Fibroblast of skin of left quadriceps (primary cell): ENCODE measurements around the gene DEPDC5.

ENCODE experiments used
- DNase-seq, 2 experiments: peaks; one replicate each; pipeline ENCODE4 v3.0.0-alpha.2; 2013; ENCODE audit warnings: low read depth in 2 of 2

DEPDC5 gene

GRCh38 chr22:31925056-31925455 is 171.2 kb downstream of the DEPDC5 start:
- DNase-seq, result no peak

- DNase-seq, result no peak
These were observed 172.2 kb downstream of the DEPDC5 start for GRCh38 chr22:31926024-31926423.

- no peak for DNase-seq
These were observed 173.2 kb downstream of the DEPDC5 start for GRCh38 chr22:31926969-31927368.

GRCh38 chr22:31927562-31927961 is 173.7 kb downstream of the DEPDC5 start:
- no peak for DNase-seq

GRCh38 chr22:31929167-31929930 is 175.5 kb downstream of the DEPDC5 start:
- peak in 1 of 2 experiments; percentile 11 for DNase-seq

- DNase-seq, result no peak
These were observed 179.0 kb downstream of the DEPDC5 start for GRCh38 chr22:31932863-31933262.

DNA sequence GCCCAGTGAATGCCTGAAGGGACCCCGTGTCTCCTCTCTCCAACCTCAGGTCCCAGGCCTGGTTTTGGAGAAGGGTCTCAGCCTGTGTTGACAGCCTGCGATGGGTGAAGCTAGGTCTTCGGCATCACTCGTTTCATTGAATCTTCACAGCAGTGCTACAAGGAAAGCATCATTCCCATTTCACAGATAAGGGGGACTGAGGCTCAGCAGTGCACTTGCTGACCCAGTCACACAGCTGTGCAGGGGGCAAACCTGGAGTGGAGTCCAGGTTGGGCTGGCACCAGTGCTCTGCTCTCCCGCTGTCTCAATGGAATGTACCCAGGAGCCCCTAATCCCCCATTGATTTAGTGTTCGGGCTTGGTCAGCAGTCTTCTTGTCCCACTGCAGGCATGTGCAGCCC is 179.6 kb downstream of the DEPDC5 start:
- no peak for DNase-seq

DNA sequence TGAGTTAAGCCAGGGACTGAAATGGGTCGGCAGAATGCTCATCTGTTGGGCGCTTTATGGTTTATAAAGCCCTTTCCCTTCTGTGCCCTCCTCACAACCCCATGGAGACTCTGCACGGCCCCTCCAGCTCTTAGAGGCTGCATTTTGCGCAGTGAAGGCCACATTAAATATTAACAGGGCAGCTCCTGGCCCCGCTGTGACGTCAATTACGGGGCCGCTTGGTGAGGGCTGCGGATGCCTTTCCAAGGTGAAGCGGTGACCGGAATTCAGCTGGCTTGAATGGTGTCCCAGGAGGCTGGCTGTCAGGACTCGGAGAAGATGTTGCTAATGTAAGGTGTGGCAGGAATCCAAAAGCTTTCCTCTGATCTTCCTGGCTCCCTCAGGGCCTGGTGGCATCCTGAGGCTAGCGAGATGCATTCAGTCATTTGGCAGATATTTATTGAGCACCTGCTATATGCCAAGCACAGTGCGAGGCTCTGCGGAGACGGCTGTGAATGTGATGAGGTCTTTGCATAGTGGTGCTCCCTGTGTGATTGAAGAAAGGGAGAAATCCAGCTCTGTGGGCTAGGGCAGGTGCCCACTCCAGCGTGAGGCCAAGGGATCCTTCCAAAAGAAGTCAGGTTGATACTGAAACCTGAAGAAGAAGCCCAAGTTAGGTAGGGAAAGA is 180.1 kb downstream of the DEPDC5 start:
- no peak for DNase-seq

GRCh38 chr22:31935961-31936635 is 182.3 kb downstream of the DEPDC5 start:
- no peak for DNase-seq

- no peak for DNase-seq
These were observed 183.5 kb downstream of the DEPDC5 start for GRCh38 chr22:31937341-31937740.

- no peak for DNase-seq
These were observed 184.5 kb downstream of the DEPDC5 start for GRCh38 chr22:31938296-31938695.

GRCh38 chr22:31940506-31940905 is 186.7 kb downstream of the DEPDC5 start:
- no peak for DNase-seq

- DNase-seq, result no peak
These were observed 188.3 kb downstream of the DEPDC5 start for GRCh38 chr22:31942091-31942490.

DNA sequence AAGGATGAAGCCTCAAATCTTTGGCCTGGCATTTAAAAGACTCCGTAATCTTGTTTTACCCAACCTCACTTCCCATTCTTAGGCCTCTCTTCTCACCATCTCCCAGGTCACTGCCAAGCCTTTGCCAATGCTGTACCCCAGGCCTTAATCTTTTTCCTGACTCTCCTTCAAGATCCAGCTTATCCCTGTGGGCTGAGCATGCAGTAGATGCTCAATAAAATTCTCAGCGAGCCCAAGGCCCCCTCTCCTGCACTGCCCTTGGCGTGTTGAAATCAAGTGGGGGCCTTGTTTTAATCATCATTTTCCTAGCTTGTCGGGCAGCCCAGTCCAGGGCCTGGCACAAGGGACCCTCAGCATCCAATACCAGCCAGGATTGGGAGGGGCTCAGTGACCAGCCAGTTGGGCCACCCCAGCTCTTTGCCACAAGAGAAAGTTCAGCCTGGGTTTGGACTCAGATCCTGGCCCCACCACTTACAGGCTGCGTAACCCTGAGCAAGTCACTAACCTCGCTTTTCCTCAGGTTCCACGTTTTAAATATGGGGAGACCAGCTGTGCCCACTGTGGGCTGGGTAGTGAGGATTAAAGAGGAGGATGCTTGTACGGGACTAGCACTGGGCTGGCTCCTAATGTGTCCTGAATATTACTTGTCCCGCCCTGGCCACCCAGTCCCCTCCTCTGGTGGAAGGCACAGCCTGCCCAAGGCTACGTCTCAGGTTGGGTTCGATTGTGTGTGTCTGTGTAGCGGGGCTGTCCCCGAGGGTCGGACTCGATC is 189.6 kb downstream of the DEPDC5 start:
- no peak for DNase-seq

DNA sequence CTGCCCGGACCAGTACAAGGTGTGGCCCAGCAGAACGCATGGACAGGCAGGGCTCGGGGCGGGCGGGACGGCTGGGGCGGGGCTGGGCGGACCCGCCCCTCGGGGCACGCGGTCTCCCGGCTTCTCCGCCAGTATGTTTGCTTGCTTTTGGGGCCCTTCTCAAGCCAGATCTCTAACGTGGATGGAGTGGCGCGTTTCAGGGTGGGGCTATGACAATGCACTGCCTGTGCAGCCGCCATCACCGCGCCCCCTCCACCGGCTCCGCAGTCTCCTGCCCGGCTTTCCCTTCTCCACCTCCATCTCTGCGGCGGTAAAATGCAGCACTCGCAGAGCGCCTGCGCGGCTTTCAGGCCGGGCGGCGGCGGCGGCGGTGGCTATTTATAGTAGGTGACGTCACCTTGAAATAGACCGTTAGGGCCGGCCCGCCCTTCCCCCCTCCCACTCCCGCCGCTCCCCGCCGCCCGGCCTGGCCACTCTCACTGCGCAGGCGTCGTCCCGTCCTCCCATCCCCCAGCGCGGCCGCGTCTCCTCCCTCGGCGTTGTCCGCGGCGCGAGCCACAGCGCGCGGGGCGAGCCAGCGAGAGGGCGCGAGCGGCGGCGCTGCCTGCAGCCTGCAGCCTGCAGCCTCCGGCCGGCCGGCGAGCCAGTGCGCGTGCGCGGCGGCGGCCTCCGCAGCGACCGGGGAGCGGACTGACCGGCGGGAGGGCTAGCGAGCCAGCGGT is 190.3 kb downstream of the DEPDC5 start, which contains the start of gene YWHAH:
Gene YWHAH (plus strand): TSS at position 558 of the 722 bp plus-strand sequence. CDS start 199 bp downstream, outside the sequence.
- DNase-seq, result peak; percentile 86 to 88

- DNase-seq, result no peak
These were observed 191.1 kb downstream of the DEPDC5 start for GRCh38 chr22:31944700-31945442.

DNA sequence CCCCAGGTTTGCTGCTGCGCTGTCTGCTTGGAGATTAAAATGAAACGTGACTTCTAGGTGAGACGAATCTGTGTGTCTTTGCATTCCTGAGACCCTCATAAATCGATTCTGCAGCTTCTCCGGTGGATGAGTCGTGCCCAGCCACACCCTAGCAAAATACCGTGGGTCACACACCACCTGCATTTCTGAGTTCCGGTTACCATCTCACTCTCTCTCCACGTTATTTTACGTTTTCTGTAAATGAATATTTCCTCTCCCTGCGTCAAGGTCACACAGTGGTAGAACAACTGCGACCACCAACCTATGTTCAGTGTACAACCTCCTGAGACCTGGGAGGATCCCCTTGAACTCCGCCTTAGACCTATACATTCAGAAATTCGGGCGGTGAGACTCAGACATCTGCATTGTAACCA is 191.6 kb downstream of the DEPDC5 start:
- DNase-seq, result no peak

DNA sequence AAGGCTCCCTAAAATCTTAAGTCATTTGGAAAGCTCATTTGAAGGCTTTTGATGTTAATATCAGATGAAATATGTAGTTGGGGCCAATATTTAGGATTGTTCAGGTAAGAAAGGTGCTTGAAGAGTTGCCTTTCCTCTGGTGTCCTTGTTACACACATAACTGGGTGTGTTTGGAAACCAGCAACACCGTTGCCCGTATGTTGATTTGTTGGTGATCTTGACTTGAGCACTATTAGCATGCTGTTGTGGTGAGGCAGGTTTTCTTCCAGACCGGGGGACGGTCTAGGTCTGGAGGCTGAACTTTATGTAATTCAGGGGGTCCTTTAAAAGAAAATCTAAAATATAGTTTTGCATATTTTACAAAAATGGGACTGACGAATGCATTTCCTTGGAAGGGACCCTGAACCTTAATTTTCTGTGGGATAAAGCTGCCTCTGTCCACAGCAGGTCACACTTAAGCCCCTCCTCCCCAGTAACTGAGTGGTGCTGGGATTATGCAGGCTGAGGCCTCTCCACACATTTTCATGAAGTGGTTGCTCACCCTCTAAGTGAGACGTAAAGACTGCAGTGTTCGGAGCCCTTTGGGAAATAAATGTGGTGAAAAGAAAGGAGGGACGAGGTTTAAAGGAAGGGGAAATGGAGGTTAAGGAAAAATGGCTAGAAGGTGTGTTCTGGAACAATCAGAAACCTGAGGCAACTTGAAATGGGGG is 192.3 kb downstream of the DEPDC5 start:
- DNase-seq, result no peak

DNA sequence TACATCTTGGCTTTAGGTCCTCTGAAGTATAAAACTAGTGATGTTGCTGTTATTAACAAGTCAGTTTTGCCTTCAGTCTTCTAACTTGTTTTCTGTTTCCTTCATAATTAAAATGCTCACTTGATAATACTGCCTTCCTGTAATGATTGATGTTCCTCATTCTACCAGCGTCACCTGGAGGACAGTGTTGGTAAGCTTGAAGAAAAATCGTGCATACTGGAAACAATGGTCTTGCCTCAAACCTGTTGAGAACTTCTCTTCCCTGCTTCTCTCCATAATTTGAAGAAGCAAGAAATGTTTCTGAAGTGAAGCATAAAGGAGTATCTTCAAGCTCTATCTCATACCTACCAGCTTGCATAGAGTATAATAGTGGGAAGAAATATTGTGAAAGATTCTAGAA is 193.5 kb downstream of the DEPDC5 start:
- no peak for DNase-seq

DNA sequence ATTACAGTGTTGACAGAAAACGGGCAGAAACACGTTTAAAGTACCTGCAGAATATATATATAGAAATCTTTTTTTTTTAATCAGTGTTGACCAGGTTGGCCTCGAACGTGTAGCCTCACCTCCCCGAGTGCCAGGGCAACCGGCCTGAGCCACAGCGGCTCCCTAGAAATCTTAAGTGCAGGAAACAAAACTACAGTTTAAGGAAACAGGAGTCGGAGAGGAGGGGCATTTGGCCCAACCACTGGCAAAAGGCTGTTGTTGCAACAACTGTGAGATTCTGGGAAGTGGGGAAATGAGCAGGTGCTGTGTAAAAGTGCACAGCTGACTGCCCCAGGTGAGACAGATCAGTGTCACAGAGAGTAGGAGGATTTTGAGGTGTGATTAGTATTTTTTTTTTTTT is 194.2 kb downstream of the DEPDC5 start:
- no peak for DNase-seq
